ENCODE data around the gene NTSR1. TPM values are rescaled to one million over a fixed set of nuclear protein-coding genes. Genes with fewer than 3 reads are reported as not detected.

NTSR1 gene
- total and polyA plus RNA-seq, 2 of the 8 experiments (the other 6 are each of a cell fraction or from before 2014, with no cell fraction given) = 0.53 to 0.89 TPM

- Histone ChIP-seq H3K14ac (ENCODE audit: insufficient read length) (no peak overlapping the region), H3K4me2 (ENCODE audit: insufficient read depth in 1 of 2, low read depth in 2 of 2, low read length in 2 of 2) (no peak overlapping the region), H3K27ac (ENCODE audit: low read depth, low read length) (no peak overlapping the region), H3K79me1 (ENCODE audit: low read depth, low read length) (no peaks in the 10 kb centered on the region), H2BK120ac (replicated peaks; ENCODE audit: low read depth, low read length) (no peak overlapping the region), H4K5ac (ENCODE audit: insufficient read length, low read depth, low read length) (no peak overlapping the region), H3K23me2 (ENCODE audit: low read depth, low read length) (no peaks in the 10 kb centered on the region), H3K56ac (replicated peaks; ENCODE audit: insufficient read length, low read depth, low read length) (no peak overlapping the region), H2BK5ac (ENCODE audit: low read depth, low read length) (no peak overlapping the region), H2BK15ac (ENCODE audit: low read length) (no peak overlapping the region), H2AK5ac (ENCODE audit: low read depth, low read length) (no peak overlapping the region), H3K36me3 (ENCODE audit: control insufficient read depth in 2 of 4, insufficient read depth in 4 of 4, low read length in 3 of 4) (peaks cover 0 to 2% (median 0%) of the 10 kb centered on the region in 4 experiments; a peak in 1 of 8 replicates), H3K4me1 (replicated peaks in 1 of 4; ENCODE audit: control insufficient read depth in 3 of 4, insufficient read depth in 4 of 4, low read length in 3 of 4) (no peaks in the 10 kb centered on the region), H2BK12ac (ENCODE audit: low read depth, low read length) (no peak overlapping the region), H4K91ac (replicated peaks; ENCODE audit: insufficient read length, low read length) (no peak overlapping the region), H3K79me2 (ENCODE audit: control insufficient read depth in 1 of 2, insufficient read depth in 2 of 2, low read length in 2 of 2) (no peaks in the 10 kb centered on the region), H3K9ac (replicated peaks in 1 of 4; ENCODE audit: extremely low read depth in 1 of 4, low read depth in 3 of 4, low read length in 3 of 4) (no peak overlapping the region), H4K8ac (ENCODE audit: extremely low read depth, insufficient read depth, low read length) (no peak overlapping the region), H3K23ac (ENCODE audit: insufficient read length) (no peak overlapping the region), H3K27me3 (replicated peaks in 1 of 4; ENCODE audit: control insufficient read depth in 3 of 4, extremely low read depth in 1 of 4, insufficient read depth in 3 of 4, low read length in 3 of 4) (no peaks in the 10 kb centered on the region; a peak in 1 of 7 replicates), H2AFZ (ENCODE audit: low read length) (no peak overlapping the region), H4K20me1 (replicated peaks in 1 of 2; ENCODE audit: control insufficient read depth in 1 of 2, insufficient read depth in 2 of 2, low read length in 2 of 2) (peaks cover 2 to 5% of the 10 kb centered on the region in 2 experiments), H3K4me3 (ENCODE audit: extremely low read depth in 1 of 4, insufficient read depth in 2 of 4, low read depth in 3 of 4, low read length in 4 of 4) (no peak overlapping the region), H3K18ac (ENCODE audit: extremely low read depth, low read length) (no peak overlapping the region), H3K4ac (replicated peaks; ENCODE audit: insufficient read length, low read depth, low read length) (no peak overlapping the region), H3K9me3 (ENCODE audit: insufficient read depth in 2 of 2, low read depth in 1 of 2, low read length in 1 of 2) (no peaks in the 10 kb centered on the region), H2BK20ac (ENCODE audit: low read length) (no peak overlapping the region)
- POLR2A ChIA-PET (ENCODE audit: partially characterized antibody) = no interaction called here
- DNase-seq (ENCODE audit: low read depth in 1 of 2, low spot score in 2 of 2) (no peak), FAIRE-seq (no peak)
- CTCF ChIA-PET (ENCODE audit: partially characterized antibody) = interaction anchor here (1.1 to 2.4 kb wide), 2 partner anchors 81 to 119 kb away, joined by 3 to 34 read pairs; no protein-coding TSS in a partner anchor
- 92% methylated on average over 17 of the region's 17 CpGs; no CpG with 5 or more reads in 1 of the 2 experiments for WGBS, 2 experiments (ENCODE audit: extremely low coverage in 1 of 2, insufficient coverage in 1 of 2, insufficient read length in 1 of 2, insufficient replicate concordance in 2 of 2, low coverage in 1 of 2, low lambda C conversion rate in 2 of 2, missing lambda C conversion rate in 1 of 2)
- TF ChIP-seq RXRA (IDR thresholded peaks at IDR 0.05; ENCODE audit: insufficient read depth, low read depth, low read length) (no peak), RNF2 (IDR thresholded peaks at IDR 0.05; ENCODE audit: borderline replicate concordance, low read depth, low read length, missing control alignments, poor library complexity, severe bottlenecking) (no peak), ATF2 (IDR thresholded peaks at IDR 0.05; ENCODE audit: low read length) (no peak), CREB1 (IDR thresholded peaks at IDR 0.05) (no peak), SRF (IDR thresholded peaks at IDR 0.05; ENCODE audit: low read depth, low read length) (no peak), GTF2F1 (IDR thresholded peaks at IDR 0.05; ENCODE audit: borderline replicate concordance, low read depth, low read length) (no peak), CTBP2 (IDR thresholded peaks at IDR 0.05; ENCODE audit: borderline replicate concordance, insufficient read depth, insufficient read length, low read length) (no peak), MAX (IDR thresholded peaks at IDR 0.05) (no peak), CEBPB (IDR thresholded peaks at IDR 0.05; ENCODE audit: low read depth, low read length) (no peak), CHD1 (IDR thresholded peaks at IDR 0.05; ENCODE audit: low read depth, low read length) (no peak), SP2 (IDR thresholded peaks at IDR 0.05; ENCODE audit: low read length) (no peak), KDM5A (IDR thresholded peaks at IDR 0.05; ENCODE audit: low read length) (no peak)
These were observed 37.6 kb upstream of the NTSR1 start for GRCh38 chr20:62670998-62671397.
